Psoas muscle (tissue), 8 donors: Measurements from ENCODE around the gene CERKL. TPM values are rescaled to one million over a fixed set of nuclear protein-coding genes. Genes with fewer than 3 reads are reported as not detected.

Source experiments
- ATAC-seq, 4 donors: fragments of 200-7000 bp; cut with Tn5 transposase; one replicate each; pipeline ENCODE4 v1.9.1; 2020; ENCODE audit warnings: moderate library complexity in 3 of 4, mild to moderate bottlenecking in 2 of 4
- DNase-seq, 2 donors: peaks; one replicate each; pipeline ENCODE4 v3.0.0-alpha.2; 2020
- H3K27ac ChIP-seq: fragments of 200-600 bp; one replicate; pipeline ENCODE4 v1.8.0; 2022
- H3K27me3 ChIP-seq, 3 donors: fragments of 200-600 bp in 1 of 3; one replicate each; pipeline versions ENCODE4 v1.6.1 to v1.8.0; 2013 to 2022; ENCODE audit warnings: low read length in 2 of 3, mild to moderate bottlenecking in 2 of 3, moderate library complexity in 1 of 3; ENCODE audit not compliant: insufficient read depth in 3 of 3
- H3K36me3 ChIP-seq, 2 donors: fragments of 200-600 bp in 1 of 2; one replicate each; pipeline versions ENCODE4 v1.6.1 to v1.8.0; 2013 to 2022; ENCODE audit warnings: low read depth in 1 of 2, mild to moderate bottlenecking in 1 of 2, moderate library complexity in 1 of 2; ENCODE audit not compliant: insufficient read depth in 1 of 2
- H3K4me1 ChIP-seq: fragments of 200-600 bp; one replicate; pipeline ENCODE4 v1.8.0; 2022
- H3K4me3 ChIP-seq: fragments of 200-600 bp; one replicate; pipeline ENCODE4 v1.8.0; 2022; ENCODE audit warnings: mild to moderate bottlenecking
- H3K9me3 ChIP-seq: fragments of 200-600 bp; one replicate; pipeline ENCODE4 v1.8.0; 2022
- WGBS, 3 donors: extraction: QIAGEN DNeasy Blood & Tissue Kit; methylation state at CpG; one replicate each; pipeline versions ENCODE4 v1.1.6 to v1.1.7; 2013; 5-methylcytosine and 5-hydroxymethylcytosine counted together
- intact Hi-C, 2 donors: fragments of 100-400 bp; cut with DNase I; formaldehyde crosslinking; loops; one replicate each; pipeline versions ENCODE4 v1.11.0 to v1.14.2; 2022
- polyA plus RNA-seq, 3 donors: library from polyadenylated mRNA; stranded (reverse); fragments of 200-250 nt; gene quantifications; one replicate each; pipeline ENCODE4 v1.2.3, GENCODE V29; 2013
- total RNA-seq, 4 donors: library from RNA; stranded (reverse); fragmentation: NEBNext Ultra II Directional in 2 of 4; extraction: Animal tissue kit (Norgen Biotek cat#: 25700) in 2 of 4; gene quantifications; one replicate each; pipeline versions ENCODE4 v1.2.1 to v1.2.4, GENCODE V29; 2021 to 2023
- TF ChIP-seq, protein P1 (sequence below): fragments of 200-600 bp; IDR thresholded peaks from one replicate; pipeline ENCODE4 v1.8.0; 2022; ENCODE audit warnings: antibody characterized with exemption
- donor health status: healthy with polysubstance abuse.
- donor health status: DM: no; HTN: no; CAD: no; lungs with moderate emphysema.
- donor health status: Bipolar disorder and iron deficiency.
- donor health status: healthy.
- donor health status: DM: yes; HTN: yes; CAD: no.
- donor health status: DM: no; HTN: no; CAD: no.
- donor health status: DM: no; HTN: no; CAD: no.
- donor health status: DM: yes; HTN: yes; CAD: no.

The CERKL gene
- total and polyA plus RNA-seq, 7 donors, result not detected

GRCh38 chr2:181677912-181678586, 21.1 kb upstream of the CERKL start:
- Histone ChIP-seq H3K4me3 (no peak overlapping the region), H3K27me3 (peaks cover 0 to 61% (median 28%) of the 10 kb centered on the region in 3 donors), H3K9me3 (no peaks in the 10 kb centered on the region), H3K4me1 (no peaks in the 10 kb centered on the region), H3K27ac (no peak overlapping the region), H3K36me3 (no peaks in the 10 kb centered on the region)
- intact Hi-C loops, result no loop called here
- peak; percentile 39 to 67 for DNase-seq
- TF ChIP-seq, protein P1, sequence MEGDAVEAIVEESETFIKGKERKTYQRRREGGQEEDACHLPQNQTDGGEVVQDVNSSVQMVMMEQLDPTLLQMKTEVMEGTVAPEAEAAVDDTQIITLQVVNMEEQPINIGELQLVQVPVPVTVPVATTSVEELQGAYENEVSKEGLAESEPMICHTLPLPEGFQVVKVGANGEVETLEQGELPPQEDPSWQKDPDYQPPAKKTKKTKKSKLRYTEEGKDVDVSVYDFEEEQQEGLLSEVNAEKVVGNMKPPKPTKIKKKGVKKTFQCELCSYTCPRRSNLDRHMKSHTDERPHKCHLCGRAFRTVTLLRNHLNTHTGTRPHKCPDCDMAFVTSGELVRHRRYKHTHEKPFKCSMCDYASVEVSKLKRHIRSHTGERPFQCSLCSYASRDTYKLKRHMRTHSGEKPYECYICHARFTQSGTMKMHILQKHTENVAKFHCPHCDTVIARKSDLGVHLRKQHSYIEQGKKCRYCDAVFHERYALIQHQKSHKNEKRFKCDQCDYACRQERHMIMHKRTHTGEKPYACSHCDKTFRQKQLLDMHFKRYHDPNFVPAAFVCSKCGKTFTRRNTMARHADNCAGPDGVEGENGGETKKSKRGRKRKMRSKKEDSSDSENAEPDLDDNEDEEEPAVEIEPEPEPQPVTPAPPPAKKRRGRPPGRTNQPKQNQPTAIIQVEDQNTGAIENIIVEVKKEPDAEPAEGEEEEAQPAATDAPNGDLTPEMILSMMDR, result no peak
- peak in 2 of 4 donors; percentile 45 to 60 for ATAC-seq
- WGBS, 3 donors, result 5 to 8% (median 6%) methylated on average over 41 of the region's 41 CpGs

DNA sequence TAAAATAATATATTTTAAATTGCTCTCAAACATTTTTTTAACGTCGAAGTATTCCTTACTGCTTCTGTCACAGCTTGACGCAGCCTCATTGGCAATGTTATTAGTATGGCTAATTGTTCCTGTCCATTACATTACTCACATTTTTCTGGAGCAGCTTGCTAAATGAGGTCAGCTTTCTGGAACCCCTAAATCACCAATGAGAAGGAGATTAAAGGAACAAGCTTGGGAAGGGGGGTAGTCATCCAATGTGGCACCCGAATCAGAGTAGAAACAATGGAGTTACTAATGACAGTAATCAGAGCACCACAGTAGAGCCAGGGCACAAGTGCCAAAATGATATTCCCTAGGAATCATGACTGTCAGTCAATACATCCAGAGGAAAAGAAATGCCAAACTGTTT, 18.3 kb upstream of the CERKL start:
- DNase-seq (no peak), ATAC-seq (no peak)
- H3K27me3 ChIP-seq, result peaks cover 0 to 33% (median 6%) of the 10 kb centered on the region in 3 donors
- no peaks in the 10 kb centered on the region for H3K4me1 ChIP-seq
- H3K4me3 ChIP-seq, result no peak overlapping the region
- no peaks in the 10 kb centered on the region for H3K36me3 ChIP-seq
- TF ChIP-seq, protein P1, result no peak
- no peaks in the 10 kb centered on the region for H3K9me3 ChIP-seq
- H3K27ac ChIP-seq, result no peak overlapping the region
- WGBS, 3 donors, result 17 to 22% (median 22%) methylated on average over 4 of the region's 4 CpGs
- intact Hi-C loops, result no loop called here

DNA sequence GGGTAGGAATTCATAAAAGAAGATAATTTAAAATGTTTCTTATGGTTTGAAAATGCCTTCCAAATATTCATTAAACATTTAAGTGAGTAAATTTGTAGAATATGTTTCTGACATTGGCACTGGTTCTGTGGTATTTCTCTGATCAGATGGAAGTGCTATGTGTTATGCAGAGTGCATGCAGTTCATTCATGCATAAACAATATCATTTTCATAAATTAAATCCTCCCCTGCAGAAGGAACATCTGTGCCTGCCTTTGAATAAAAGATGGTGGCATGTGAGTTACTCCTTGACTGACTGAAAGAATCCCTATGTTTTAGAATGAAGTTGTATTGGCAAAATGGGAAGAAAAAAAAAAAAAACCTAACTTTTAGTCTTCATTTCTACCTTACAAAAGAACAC, 17.6 kb upstream of the CERKL start:
- DNase-seq, result no peak
- H3K9me3 ChIP-seq, result no peaks in the 10 kb centered on the region
- intact Hi-C loops, result no loop called here
- TF ChIP-seq, protein P1, result no peak
- H3K4me1 ChIP-seq, result no peaks in the 10 kb centered on the region
- H3K36me3 ChIP-seq, result no peaks in the 10 kb centered on the region
- no peak overlapping the region for H3K4me3 ChIP-seq
- H3K27ac ChIP-seq, result no peak overlapping the region
- no peak for ATAC-seq
- peaks cover 0 to 25% (median 6%) of the 10 kb centered on the region in 3 donors for H3K27me3 ChIP-seq

GRCh38 chr2:181673173-181673572, 16.3 kb upstream of the CERKL start:
- ATAC-seq (no peak), DNase-seq (no peak)
- Histone ChIP-seq H3K27me3 (peaks cover 0 to 12% (median 1%) of the 10 kb centered on the region in 3 donors), H3K9me3 (no peaks in the 10 kb centered on the region), H3K4me3 (no peak overlapping the region), H3K4me1 (no peaks in the 10 kb centered on the region), H3K27ac (no peak overlapping the region), H3K36me3 (no peaks in the 10 kb centered on the region)
- 25 to 29% (median 27%) methylated on average over 2 of the region's 2 CpGs for WGBS, 3 donors
- intact Hi-C loops, result no loop called here
- TF ChIP-seq, protein P1, result no peak
